PC-9 (cell line): ENCODE measurements around the gene PTGES2.

Experiments used
- EZH2 ChIP-seq: fragments of 200-600 bp; sonication (generic); IDR thresholded peaks from 2 replicates; pipeline ENCODE4 v1.8.0; 2017; ENCODE audit warnings: antibody characterized with exemption, low read depth
- TF ChIP-seq, protein P1 (sequence below): fragments of 200-600 bp; sonication (generic); conservative IDR thresholded peaks from 2 replicates; pipeline ENCODE4 v1.6.1; 2017; ENCODE audit warnings: mixed run types, antibody characterized with exemption, mild to moderate bottlenecking, moderate library complexity

DNA sequence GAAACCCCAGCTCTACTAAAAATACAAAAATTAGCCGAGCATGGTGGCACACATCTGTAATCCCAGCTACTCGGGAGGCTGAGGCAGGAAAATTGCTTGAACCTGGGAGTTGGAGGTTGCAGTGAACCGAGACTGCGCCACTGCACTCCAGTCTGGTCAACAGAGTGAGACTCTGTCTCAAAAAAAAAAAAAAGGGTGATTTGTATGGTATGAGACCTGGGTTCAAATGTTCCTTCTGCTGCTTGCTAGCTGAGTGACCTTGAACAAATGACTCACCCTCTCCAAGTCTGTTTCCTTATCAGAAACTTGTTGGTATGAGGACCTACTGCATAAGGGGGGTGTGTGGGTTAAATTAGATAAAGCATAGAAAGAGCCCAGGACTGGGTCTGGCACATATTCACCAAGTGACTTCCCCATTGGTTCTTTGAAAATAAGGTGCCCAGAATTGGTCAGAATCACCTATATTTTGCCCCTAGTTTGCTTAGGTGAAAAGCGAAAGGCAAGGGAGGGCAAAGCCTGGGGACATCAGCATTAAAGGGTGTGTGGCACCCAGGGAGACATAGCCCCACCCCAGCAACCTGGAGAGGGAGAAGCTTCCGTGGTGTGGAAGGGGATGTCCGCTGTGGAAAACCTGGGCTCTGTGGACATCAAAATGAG lies 49.6 kb downstream of the PTGES2 start:
- TF ChIP-seq, protein P1, sequence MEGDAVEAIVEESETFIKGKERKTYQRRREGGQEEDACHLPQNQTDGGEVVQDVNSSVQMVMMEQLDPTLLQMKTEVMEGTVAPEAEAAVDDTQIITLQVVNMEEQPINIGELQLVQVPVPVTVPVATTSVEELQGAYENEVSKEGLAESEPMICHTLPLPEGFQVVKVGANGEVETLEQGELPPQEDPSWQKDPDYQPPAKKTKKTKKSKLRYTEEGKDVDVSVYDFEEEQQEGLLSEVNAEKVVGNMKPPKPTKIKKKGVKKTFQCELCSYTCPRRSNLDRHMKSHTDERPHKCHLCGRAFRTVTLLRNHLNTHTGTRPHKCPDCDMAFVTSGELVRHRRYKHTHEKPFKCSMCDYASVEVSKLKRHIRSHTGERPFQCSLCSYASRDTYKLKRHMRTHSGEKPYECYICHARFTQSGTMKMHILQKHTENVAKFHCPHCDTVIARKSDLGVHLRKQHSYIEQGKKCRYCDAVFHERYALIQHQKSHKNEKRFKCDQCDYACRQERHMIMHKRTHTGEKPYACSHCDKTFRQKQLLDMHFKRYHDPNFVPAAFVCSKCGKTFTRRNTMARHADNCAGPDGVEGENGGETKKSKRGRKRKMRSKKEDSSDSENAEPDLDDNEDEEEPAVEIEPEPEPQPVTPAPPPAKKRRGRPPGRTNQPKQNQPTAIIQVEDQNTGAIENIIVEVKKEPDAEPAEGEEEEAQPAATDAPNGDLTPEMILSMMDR, result no peak
- TF ChIP-seq EZH2, result no peak
